IPS-18a (cell line): ENCODE measurements around the gene IFNA10.
"Not testable (repeated sequence)": the region's sequence is repeated elsewhere in the genome, so short reads cannot be mapped to it uniquely, and the experiment has no call there.

ENCODE experiments used
- H3K27ac ChIP-seq: one replicate; pipeline ENCODE4 v1.5.1; 2013; ENCODE audit warnings: low read length
- H3K27me3 ChIP-seq: one replicate; pipeline ENCODE4 v1.6.1; 2013; ENCODE audit warnings: mild to moderate bottlenecking, low read length; ENCODE audit not compliant: control insufficient read depth, insufficient read depth
- H3K36me3 ChIP-seq: one replicate; pipeline ENCODE4 v1.6.1; 2013; ENCODE audit warnings: low read depth, low read length; ENCODE audit not compliant: control insufficient read depth
- H3K4me1 ChIP-seq: one replicate; pipeline ENCODE4 v1.6.1; 2013; ENCODE audit warnings: low read depth, low read length; ENCODE audit not compliant: control insufficient read depth
- H3K4me3 ChIP-seq: one replicate; pipeline ENCODE4 v1.5.1; 2013; ENCODE audit warnings: low read length
- H3K9ac ChIP-seq: one replicate; pipeline ENCODE4 v1.6.1; 2013; ENCODE audit warnings: mild to moderate bottlenecking, low read length, moderate library complexity
- H3K9me3 ChIP-seq: one replicate; pipeline ENCODE4 v1.6.1; 2013; ENCODE audit warnings: low read depth, low read length; ENCODE audit not compliant: control insufficient read depth

The IFNA10 gene

DNA sequence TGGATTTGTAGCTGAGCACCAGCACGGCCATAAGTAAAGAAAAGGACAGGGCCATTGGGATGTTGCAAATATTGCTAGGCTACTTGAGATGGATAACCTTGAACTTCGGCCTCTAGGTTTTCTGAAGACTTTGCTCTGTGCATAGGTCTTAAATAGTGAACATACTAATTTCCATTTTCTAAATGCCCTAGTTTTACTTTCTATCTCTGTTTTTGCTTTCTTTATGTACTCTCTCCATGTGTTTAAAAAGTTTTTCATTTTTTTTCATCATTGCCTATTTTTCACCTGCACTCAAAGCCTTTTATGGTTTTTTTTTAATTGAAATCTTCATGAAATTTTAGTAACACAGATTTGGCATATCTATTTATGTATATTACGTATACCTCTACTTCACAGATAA is at the start of gene IFNA10:
TSS of gene IFNA10 (minus strand) at position 101 of the 400 bp plus-strand sequence. CDS start at position 55, 46 bp downstream.
- H3K9ac ChIP-seq, H3K27me3 ChIP-seq, H3K36me3 ChIP-seq: not testable (repeated sequence)

DNA sequence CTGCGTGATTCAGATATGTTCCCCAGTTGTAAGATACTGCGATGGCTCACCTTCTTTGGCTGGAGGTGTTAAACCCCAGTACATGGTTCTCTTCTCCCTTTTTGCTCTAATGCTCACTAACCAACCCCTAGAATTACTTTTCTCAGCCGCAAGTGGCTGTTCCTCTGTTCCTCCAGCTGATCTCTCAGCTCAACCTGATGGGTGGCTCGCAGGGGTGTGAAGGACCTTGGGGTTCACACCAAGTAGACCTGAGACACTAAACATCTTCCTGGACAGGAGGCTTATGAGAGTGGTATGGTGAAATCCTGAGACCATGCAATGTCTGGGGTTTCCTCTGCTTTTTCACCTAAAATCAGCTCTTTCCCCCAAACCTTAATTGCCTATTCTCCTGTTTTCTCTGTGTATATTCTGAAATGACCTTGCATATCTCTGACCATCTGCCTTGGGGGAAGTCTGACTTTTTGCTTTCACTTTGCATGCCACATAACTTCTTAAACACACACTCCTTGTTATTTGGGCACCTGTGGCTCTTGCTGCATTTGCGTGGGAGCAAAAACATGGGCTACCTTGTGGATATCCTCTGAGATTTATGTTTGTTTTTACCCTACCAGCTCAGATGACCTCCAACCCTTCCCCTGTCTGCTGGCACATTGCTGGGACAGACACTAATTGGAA is 48.7 kb upstream of the IFNA10 start:
- Histone ChIP-seq H3K27me3 (no peaks in the 10 kb centered on the region), H3K4me3 (no peak overlapping the region), H3K9me3 (peaks cover 9% of the 10 kb centered on the region), H3K36me3 (no peaks in the 10 kb centered on the region), H3K27ac (no peak overlapping the region), H3K9ac (no peak overlapping the region), H3K4me1 (peaks cover 7% of the 10 kb centered on the region)

More for the DNA sequence above, at the start of gene IFNA10:
- H3K4me1 ChIP-seq, H3K9me3 ChIP-seq, H3K27ac ChIP-seq, H3K4me3 ChIP-seq: not testable (repeated sequence)

DNA sequence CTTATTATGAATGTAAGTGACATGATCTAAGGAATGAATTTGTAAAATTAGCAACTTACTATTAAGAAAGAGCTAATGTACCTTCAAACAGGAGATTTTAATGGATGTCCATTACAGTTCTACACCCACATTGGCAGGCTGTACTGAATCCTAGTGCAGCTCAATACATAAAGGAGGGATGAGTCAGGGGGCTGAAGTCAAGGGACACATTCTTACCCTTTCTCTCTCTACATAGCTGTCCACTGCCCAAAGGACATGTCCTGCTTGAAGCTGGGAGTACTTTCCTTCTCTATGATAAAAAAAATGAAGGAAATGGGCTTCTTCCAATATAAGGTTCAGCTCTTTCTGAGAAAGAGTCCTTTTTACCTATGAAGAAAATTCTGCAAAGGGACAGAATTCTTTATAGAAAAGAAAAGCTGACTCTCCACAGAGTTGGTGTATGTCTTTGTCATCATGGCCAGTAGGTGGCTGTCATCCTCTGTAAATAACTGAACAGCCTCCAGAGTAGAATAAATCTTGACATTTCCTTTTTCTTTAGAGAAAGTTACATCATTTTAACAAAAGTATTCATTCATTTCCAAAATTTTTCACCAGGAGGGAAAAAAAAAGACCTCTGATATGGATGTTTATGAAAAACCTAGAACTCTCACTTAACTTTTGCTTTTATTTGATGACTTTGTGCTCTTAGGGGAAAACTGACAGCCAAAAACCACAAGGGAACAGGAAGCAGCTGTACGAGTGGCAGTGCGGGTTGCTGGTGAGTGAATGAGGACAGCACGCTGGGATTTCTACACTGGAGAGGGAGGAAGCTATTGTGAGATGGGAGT is 46.0 kb upstream of the IFNA10 start:
- H3K27me3 ChIP-seq, result no peaks in the 10 kb centered on the region
- H3K4me1 ChIP-seq, result peaks cover 7% of the 10 kb centered on the region
- no peak overlapping the region for H3K4me3 ChIP-seq
- no peaks in the 10 kb centered on the region for H3K36me3 ChIP-seq
- no peaks in the 10 kb centered on the region for H3K9me3 ChIP-seq
- H3K27ac ChIP-seq, result no peak overlapping the region
- no peak overlapping the region for H3K9ac ChIP-seq

DNA sequence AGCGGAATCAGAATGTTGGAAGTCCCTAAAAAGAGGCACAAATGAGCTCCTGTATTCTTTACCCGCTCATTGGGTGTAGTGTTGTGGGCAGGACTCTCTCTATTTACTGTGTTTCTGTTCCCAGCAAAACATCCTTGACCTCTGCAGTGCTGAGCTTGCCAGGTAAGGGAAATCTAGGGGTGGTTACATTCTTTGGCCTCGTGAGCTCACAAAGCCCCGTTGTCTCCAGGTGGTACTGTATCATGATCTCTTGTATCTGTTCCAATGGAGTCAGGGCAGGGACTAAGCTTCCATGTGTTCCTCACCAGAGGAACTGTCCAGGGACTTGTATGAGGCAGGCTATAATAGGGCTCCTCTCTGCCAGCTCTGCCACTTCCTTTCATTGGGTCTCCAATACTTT is 44.7 kb upstream of the IFNA10 start:
- Histone ChIP-seq H3K9ac (no peak overlapping the region), H3K4me1 (peaks cover 7% of the 10 kb centered on the region), H3K9me3 (no peaks in the 10 kb centered on the region), H3K36me3 (no peaks in the 10 kb centered on the region), H3K4me3 (no peak overlapping the region), H3K27ac (no peak overlapping the region), H3K27me3 (no peaks in the 10 kb centered on the region)

DNA sequence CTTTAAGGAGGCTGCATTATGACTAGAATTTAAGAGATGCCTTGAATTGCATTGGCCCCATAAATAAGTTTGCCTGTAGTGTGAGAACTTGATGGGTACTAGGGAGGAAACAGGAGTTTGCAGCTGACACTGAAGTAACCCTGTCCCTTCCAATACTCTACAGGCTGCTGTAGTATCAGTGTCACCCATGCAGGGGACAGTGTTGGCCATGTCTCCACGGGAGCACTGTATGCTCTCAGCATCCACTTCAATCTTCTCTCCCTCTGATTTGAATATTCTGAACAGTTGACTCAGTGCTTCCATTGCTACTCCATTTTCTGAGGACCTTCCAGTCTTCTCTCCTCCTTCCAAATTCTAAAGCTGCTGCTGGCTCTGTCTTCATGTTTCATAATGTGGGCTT is 44.2 kb upstream of the IFNA10 start:
- H3K27me3 ChIP-seq, result no peaks in the 10 kb centered on the region
- no peaks in the 10 kb centered on the region for H3K36me3 ChIP-seq
- H3K4me3 ChIP-seq, result no peak overlapping the region
- no peak overlapping the region for H3K9ac ChIP-seq
- no peak overlapping the region for H3K27ac ChIP-seq
- H3K9me3 ChIP-seq, result no peaks in the 10 kb centered on the region
- peaks cover 7% of the 10 kb centered on the region for H3K4me1 ChIP-seq

DNA sequence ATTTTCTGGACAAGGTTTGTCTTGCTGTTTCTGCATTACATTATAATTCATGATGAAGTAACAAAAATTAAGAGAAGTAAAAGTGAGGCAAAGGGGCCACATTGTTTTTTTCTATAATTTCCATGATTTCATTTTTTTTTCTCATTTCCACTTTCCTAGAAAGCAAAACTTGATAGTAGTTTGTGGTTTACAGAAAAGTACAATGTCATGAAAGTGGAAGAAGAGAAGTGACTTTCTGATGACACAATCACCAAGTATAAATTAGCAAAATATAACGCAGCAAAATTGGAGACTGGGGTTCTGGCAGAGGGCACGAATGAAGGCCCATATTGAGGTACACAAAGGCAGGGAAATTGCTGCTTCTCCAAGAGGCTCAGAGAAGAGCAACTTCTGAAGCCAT is 37.9 kb upstream of the IFNA10 start:
- H3K9ac ChIP-seq, result no peak overlapping the region
- H3K4me3 ChIP-seq, result no peak overlapping the region
- no peak overlapping the region for H3K27ac ChIP-seq
- no peaks in the 10 kb centered on the region for H3K27me3 ChIP-seq
- no peaks in the 10 kb centered on the region for H3K36me3 ChIP-seq
- no peaks in the 10 kb centered on the region for H3K4me1 ChIP-seq
- no peaks in the 10 kb centered on the region for H3K9me3 ChIP-seq

DNA sequence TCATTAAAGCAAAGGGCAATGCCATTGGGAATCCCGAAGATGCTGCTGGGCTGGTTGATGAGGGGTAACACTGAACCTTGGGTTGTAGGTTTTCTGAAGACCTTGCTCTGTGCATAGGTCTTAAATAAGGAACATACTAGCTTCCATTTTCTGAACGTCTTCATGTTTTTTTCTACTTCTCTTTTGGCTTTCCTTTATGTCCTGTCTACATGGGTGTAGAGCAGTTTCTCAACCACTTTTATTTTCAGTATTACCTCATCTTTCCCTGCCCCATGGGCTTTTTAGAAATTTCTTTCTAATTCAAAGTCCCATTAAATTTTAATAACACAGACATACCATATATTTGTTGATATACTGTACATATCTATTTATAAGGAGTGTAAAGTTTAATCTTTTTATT is 33.0 kb upstream of the IFNA10 start, which contains the start of gene IFNA14:
TSS of gene IFNA14 (minus strand) at position 95 of the 400 bp plus-strand sequence. CDS start at position 25, 70 bp downstream.
- H3K27ac ChIP-seq, result no peak within 1 kb of the TSS
- H3K4me3 ChIP-seq, result no peak within 1 kb of the TSS
- no peaks in the 10 kb centered on the region for H3K4me1 ChIP-seq
- H3K9ac ChIP-seq, result no peak within 1 kb of the TSS
- no peaks in the 10 kb centered on the region for H3K9me3 ChIP-seq
- no peaks in the 10 kb centered on the region for H3K36me3 ChIP-seq
- no peaks in the 10 kb centered on the region for H3K27me3 ChIP-seq

DNA sequence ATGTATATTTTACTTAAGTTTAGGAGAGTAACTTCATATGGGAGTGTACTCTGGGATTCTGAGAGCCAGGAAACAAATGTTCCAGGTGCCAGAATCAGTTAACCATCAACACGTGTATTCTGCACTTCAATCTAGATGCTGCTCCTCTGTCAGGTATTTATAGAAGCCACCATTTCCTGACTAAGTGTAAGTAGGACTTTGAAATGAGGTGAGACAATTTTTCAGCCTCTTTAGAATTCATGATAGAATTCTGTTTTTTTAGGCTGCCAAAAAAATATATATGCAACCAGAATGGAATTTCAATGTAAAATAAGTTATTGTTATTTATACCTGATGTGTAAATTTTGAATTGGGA is 29.4 kb upstream of the IFNA10 start:
- not testable (repeated sequence) for H3K9me3 ChIP-seq, H3K36me3 ChIP-seq, H3K9ac ChIP-seq, H3K27ac ChIP-seq, H3K4me3 ChIP-seq, H3K27me3 ChIP-seq, H3K4me1 ChIP-seq

DNA sequence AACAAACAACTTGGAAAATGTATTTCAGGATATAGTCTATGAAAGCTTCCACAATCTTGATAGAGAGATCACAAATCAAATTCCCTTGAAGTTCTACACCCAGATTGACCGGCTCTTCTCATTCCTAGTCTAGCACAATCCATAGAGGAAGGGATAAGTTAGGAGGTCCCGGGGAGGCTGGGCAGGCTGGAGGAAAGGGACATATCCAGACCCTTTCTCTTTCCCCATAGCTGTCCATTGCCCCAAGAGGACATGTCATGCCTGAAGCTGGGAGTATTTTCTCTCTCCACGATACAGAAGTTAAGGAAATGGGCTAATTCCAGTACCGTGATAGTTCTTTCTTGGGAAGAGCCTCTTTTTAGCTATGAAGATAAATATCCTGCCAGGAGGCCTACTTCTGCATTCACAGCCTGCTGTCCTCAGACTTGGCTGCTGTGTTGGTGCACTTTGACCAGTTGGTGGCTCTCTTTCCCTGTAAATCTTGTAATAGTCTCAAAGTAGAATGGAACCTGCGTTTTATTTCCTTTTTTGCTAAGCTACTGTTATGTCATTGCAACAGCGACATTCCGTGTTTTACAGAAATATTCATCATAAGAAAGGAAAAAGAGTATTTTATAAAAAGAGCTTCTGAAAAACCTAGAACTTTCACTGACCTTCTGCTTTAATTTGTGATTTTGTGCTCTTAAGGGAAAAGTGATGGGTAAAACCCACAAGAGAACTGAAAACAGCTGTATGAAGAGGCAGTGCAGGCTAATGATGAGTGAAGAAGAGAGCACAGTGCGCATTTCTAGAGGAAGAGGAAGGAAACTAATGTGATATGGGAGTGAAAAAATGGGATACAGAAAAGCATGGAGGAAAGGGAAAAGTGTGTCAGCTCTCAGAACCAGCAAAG is 28.8 kb upstream of the IFNA10 start:
- not testable (repeated sequence) for H3K27ac ChIP-seq, H3K4me3 ChIP-seq

DNA sequence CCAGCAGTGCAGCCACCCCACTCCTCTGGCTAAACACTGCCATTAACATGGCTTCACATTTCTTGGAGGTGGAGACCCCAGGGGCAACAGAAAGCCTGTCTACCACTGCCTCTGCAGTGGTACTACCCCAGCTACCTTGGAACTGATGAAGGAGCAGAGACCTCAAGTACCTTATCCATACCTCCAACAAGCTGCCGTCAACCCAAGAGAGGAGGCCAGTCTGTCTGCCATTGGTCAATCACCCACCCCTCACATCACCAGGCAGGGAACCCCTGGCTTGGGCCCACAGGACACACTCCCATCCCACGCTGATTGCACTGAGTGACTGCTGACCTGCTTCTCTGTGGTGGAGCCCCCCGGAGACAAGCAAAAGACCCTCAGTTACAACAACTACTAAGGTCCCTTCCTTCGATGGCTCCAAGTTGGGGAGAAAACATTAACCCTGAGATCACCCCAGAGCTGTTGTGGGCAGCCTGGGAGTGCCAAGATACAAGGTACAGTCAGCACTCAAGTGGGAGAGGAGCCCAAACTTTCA is 27.3 kb upstream of the IFNA10 start:
- Histone ChIP-seq H3K36me3 (no peaks in the 10 kb centered on the region), H3K27ac (no peak overlapping the region), H3K4me3 (no peak overlapping the region), H3K27me3 (no peaks in the 10 kb centered on the region), H3K9me3 (no peaks in the 10 kb centered on the region), H3K4me1 (no peaks in the 10 kb centered on the region), H3K9ac (no peak overlapping the region)

More for the DNA sequence above, 28.8 kb upstream of the IFNA10 start:
- H3K36me3 ChIP-seq, H3K27me3 ChIP-seq, H3K9me3 ChIP-seq, H3K9ac ChIP-seq, H3K4me1 ChIP-seq: not testable (repeated sequence)

DNA sequence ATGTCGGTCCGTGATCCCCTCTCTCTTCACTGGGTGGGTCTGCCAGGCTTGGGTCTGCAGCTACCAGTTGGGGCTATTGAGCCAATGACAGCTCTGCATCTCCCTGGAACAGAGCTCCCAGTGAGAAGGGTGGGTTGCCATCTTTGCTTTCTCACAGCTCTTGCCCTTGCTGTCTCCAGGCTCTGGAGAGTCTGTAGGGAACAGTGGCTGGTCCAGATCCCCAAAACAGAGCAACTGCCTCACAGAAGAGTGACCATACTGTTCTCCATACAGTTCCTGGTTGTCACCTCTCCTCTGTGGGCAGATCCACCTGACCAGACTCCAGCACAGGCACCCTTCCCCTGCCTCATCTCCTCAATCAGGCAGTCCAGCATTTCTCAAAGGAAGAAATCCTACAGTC is 26.3 kb upstream of the IFNA10 start:
- Histone ChIP-seq H3K9me3 (no peaks in the 10 kb centered on the region), H3K27ac (no peak overlapping the region), H3K4me3 (no peak overlapping the region), H3K36me3 (no peaks in the 10 kb centered on the region), H3K4me1 (no peaks in the 10 kb centered on the region), H3K9ac (no peak overlapping the region), H3K27me3 (no peaks in the 10 kb centered on the region)
